G401.6 (cell line): ENCODE data around the gene RANGAP1.

ENCODE experiments used
- FAIRE-seq: peaks from 2 replicates; lab custom pipeline; 2012; peaks lifted over from hg19 to GRCh38; lab: Jason Lieb, UNC

Gene RANGAP1

GRCh38 chr22:41197038-41197972 is 88.7 kb downstream of the RANGAP1 start:
- FAIRE-seq: no peak
